Sigmoid colon (tissue), 7 donors: Measurements from ENCODE around the gene RHBDL1. TPM values are rescaled to one million over a fixed set of nuclear protein-coding genes. Genes with fewer than 3 reads are reported as not detected.

Source experiments
- DNase-seq: peaks from one replicate; pipeline ENCODE4 v3.0.0-alpha.2; 2019
- H3K27ac ChIP-seq, 4 donors: fragments of 200-600 bp; sonication (generic); one replicate each; pipeline ENCODE4 v1.5.1; 2016 to 2019; ENCODE audit warnings: mild to moderate bottlenecking in 1 of 4
- H3K27me3 ChIP-seq, 3 donors: fragments of 200-600 bp; sonication (generic); one replicate each; pipeline ENCODE4 v1.5.1; 2019; ENCODE audit warnings: mild to moderate bottlenecking in 1 of 3
- H3K36me3 ChIP-seq, 4 donors: fragments of 200-600 bp; sonication (generic); one replicate each; pipeline ENCODE4 v1.5.1; 2016 to 2019
- H3K4me1 ChIP-seq, 4 donors: fragments of 200-600 bp; sonication (generic); one replicate each; pipeline ENCODE4 v1.5.1; 2017 to 2019
- H3K4me3 ChIP-seq, 4 donors: fragments of 200-600 bp; sonication (generic); one replicate each; pipeline ENCODE4 v1.5.1; 2017 to 2019; ENCODE audit warnings: mild to moderate bottlenecking in 2 of 4, moderate library complexity in 1 of 4
- H3K9me3 ChIP-seq, 4 donors: fragments of 200-600 bp in 3 of 4; sonication (generic) in 3 of 4; one replicate each; pipeline versions ENCODE4 v1.5.1 to v1.6.1; 2013 to 2019
- CTCF ChIP-seq, 4 experiments: fragments of 450-650 bp in 3 of 4; fragments of 200-600 bp in 1 of 4; IDR thresholded peaks; one replicate each; pipeline ENCODE4 v1.5.1; 2016 to 2019; ENCODE audit warnings: antibody characterized with exemption in 4 of 4, mild to moderate bottlenecking in 3 of 4, moderate library complexity in 2 of 4
- EP300 ChIP-seq, 4 donors: sonication (generic); formaldehyde crosslinking; IDR thresholded peaks; one replicate each; pipeline ENCODE4 v1.6.1; 2017; ENCODE audit warnings: antibody characterized with exemption in 4 of 4
- POLR2A ChIP-seq, 2 donors: fragments of 450-650 bp; IDR thresholded peaks; one replicate each; pipeline ENCODE4 v1.6.1; 2016; ENCODE audit warnings: antibody characterized with exemption in 2 of 2, mild to moderate bottlenecking in 2 of 2, moderate library complexity in 2 of 2
- POLR2AphosphoS5 ChIP-seq, 4 donors: sonication (generic); formaldehyde crosslinking; IDR thresholded peaks; one replicate each; pipeline ENCODE4 v1.6.1; 2017; ENCODE audit warnings: antibody characterized with exemption in 4 of 4
- WGBS, 2 donors: extraction: QIAGEN DNeasy Blood & Tissue Kit; methylation state at CpG; one replicate each; pipeline ENCODE4 v1.1.7; 2013; 5-methylcytosine and 5-hydroxymethylcytosine counted together
- intact Hi-C: fragments of 100-400 bp; cut with DNase I; formaldehyde crosslinking; loops from one replicate; pipeline ENCODE4 v1.15.1; 2023
- polyA plus RNA-seq, 3 donors: library from polyadenylated mRNA; stranded (reverse); fragments of 200-250 nt; gene quantifications; one replicate each; pipeline ENCODE4 v1.2.3, GENCODE V29; 2013
- total RNA-seq, 4 donors: library from RNA; depleted of rRNA; stranded (reverse); fragments of >200 nt; gene quantifications; one replicate each; pipeline ENCODE4 v1.1.0, GENCODE V29; 2016
- donor health status: healthy with polysubstance abuse.
- donor health status: Bipolar disorder and iron deficiency.
- donor health status: healthy.

Gene RHBDL1
- total and polyA plus RNA-seq, 7 donors: 0.46 to 6.1 (median 1.5) TPM; not detected in 2

GRCh38 chr16:676913-677312, 1.4 kb downstream of the RHBDL1 start:
- Histone ChIP-seq H3K27ac (no peak overlapping the region), H3K36me3 (peaks cover 15 to 27% (median 19%) of the 10 kb centered on the region in 4 donors), H3K9me3 (no peaks in the 10 kb centered on the region), H3K4me1 (peaks cover 0 to 44% (median 34%) of the 10 kb centered on the region in 4 donors), H3K4me3 (no peak overlapping the region), H3K27me3 (no peaks in the 10 kb centered on the region)
- TF ChIP-seq POLR2A (IDR thresholded peaks at IDR 0.05) (peak in 1 of 2 donors; percentile 19), CTCF (IDR thresholded peaks at IDR 0.05) (no peak)
- intact Hi-C loops: no loop called here
- no peak for DNase-seq
- 16 to 52% methylated on average over 23 of the region's 23 CpGs for WGBS, 2 donors

- no peaks in the 10 kb centered on the region for H3K9me3 ChIP-seq
- peaks cover 0 to 50% (median 40%) of the 10 kb centered on the region in 4 donors for H3K4me1 ChIP-seq
- intact Hi-C loops: no loop called here
- no peak overlapping the region for H3K4me3 ChIP-seq
- 49 to 63% methylated on average over 57 of the region's 57 CpGs for whole genome bisulfite sequencing, 2 donors
- no peak overlapping the region for H3K27ac ChIP-seq
- no peak for DNase-seq
- TF ChIP-seq POLR2A (IDR thresholded peaks at IDR 0.05): no peak
- no peak for TF ChIP-seq CTCF (IDR thresholded peaks at IDR 0.05)
- no peak for TF ChIP-seq EP300 (IDR thresholded peaks at IDR 0.05)
- TF ChIP-seq POLR2AphosphoS5 (IDR thresholded peaks at IDR 0.05): no peak
- peaks cover 15 to 27% (median 19%) of the 10 kb centered on the region in 4 donors for H3K36me3 ChIP-seq
- no peaks in the 10 kb centered on the region for H3K27me3 ChIP-seq
These were observed 2.1 kb downstream of the RHBDL1 start for GRCh38 chr16:677316-678190.

- Histone ChIP-seq H3K27ac (peak overlapping the region in 1 of 4 donors; percentile 99), H3K4me3 (no peak overlapping the region), H3K9me3 (no peaks in the 10 kb centered on the region), H3K4me1 (peaks cover 0 to 58% (median 48%) of the 10 kb centered on the region in 4 donors), H3K36me3 (peaks cover 14 to 27% (median 18%) of the 10 kb centered on the region in 4 donors), H3K27me3 (no peaks in the 10 kb centered on the region)
- no peak for TF ChIP-seq POLR2AphosphoS5 (IDR thresholded peaks at IDR 0.05)
- no peak for TF ChIP-seq EP300 (IDR thresholded peaks at IDR 0.05)
- no peak for TF ChIP-seq POLR2A (IDR thresholded peaks at IDR 0.05)
- no peak for TF ChIP-seq CTCF (IDR thresholded peaks at IDR 0.05)
- intact Hi-C loops: no loop called here
- no peak for DNase-seq
- WGBS, 2 donors: 76 to 79% methylated on average over 21 of the region's 21 CpGs
These were observed 2.9 kb downstream of the RHBDL1 start for GRCh38 chr16:678209-678857.

GRCh38 chr16:678858-679813, 3.7 kb downstream of the RHBDL1 start:
- Histone ChIP-seq H3K27ac (peak overlapping the region; percentile 94 to 99 (median 96)), H3K27me3 (no peaks in the 10 kb centered on the region), H3K4me1 (peaks cover 0 to 64% (median 55%) of the 10 kb centered on the region in 4 donors), H3K4me3 (peak overlapping the region; percentile 17 to 95 (median 86)), H3K36me3 (peaks cover 14 to 19% (median 17%) of the 10 kb centered on the region in 4 donors), H3K9me3 (no peaks in the 10 kb centered on the region)
- intact Hi-C loops: no loop called here
- DNase-seq: peak; percentile 90
- TF ChIP-seq POLR2A (IDR thresholded peaks at IDR 0.05) (no peak), EP300 (IDR thresholded peaks at IDR 0.05) (no peak), POLR2AphosphoS5 (IDR thresholded peaks at IDR 0.05) (no peak), CTCF (IDR thresholded peaks at IDR 0.05) (no peak)
- WGBS, 2 donors: 25 to 27% methylated on average over 51 to 52 of the region's 52 CpGs
